ENCODE measurements around the gene ERG28. TPM values are rescaled to one million over a fixed set of nuclear protein-coding genes. Genes with fewer than 3 reads are reported as not detected.
A peak's percentile ranks its signal among the peaks of the same experiment; 100 is the strongest.

Gene ERG28, protein sequence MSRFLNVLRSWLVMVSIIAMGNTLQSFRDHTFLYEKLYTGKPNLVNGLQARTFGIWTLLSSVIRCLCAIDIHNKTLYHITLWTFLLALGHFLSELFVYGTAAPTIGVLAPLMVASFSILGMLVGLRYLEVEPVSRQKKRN
- total RNA-seq (12.7 and 18.1 TPM in 2 replicates), polyA plus RNA-seq (33.6 and 60.7 TPM in 2 replicates)

DNA sequence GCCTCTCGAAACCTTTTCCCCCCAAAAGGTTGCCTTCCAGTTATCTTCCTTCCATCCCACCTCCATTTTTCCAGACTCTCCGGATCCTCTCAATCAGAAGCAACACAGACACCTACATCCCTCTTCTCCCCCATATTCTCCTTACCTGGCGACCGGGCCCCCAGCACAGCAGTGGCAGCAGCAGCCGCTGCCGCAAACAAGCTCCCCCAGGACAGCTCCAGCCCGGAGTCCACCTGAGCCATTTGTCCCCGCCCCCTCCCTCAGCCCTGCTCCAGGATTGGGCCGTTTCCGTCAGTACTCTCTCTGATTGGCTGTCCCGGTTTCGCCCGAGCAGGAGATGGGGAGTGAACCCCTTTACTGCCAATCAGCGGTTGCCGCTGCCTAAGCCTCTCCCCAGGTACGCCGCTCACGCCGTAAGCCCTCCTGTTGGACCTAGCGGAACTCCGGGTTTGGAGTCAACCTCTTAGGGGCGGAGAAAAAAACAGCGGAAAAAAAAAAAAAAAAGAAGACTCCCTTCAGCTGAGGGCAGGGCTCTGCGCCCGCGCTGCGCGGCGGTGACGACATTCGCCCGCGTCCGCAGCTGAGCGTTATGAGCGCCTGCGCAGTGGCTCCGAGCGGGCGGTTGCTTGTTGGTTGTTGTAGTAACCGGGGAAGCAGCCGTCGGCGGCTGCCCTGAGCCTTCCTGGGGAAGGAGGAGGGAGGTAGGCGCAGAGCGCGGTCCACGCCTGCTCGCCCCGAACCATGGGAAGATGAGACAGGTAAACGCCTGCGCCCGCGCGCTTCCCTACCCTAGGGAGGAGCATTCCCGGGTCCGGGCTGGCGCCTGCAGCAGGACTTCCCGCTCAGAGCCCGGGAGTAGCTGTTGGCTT is at the start of gene ERG28, which contains the start of gene TTLL5:
Gene ERG28 (minus strand): TSS at position 247 of the 869 bp plus-strand sequence. CDS start 3,374 bp downstream, outside the sequence.
Gene TTLL5 (plus strand): TSS at position 617 of the 869 bp plus-strand sequence. CDS start 1,904 bp downstream, outside the sequence.
- Histone ChIP-seq H3K27me3 (no peaks in the 10 kb centered on the region), H3K36me3 (peaks cover 7% of the 10 kb centered on the region), H3K4me1 (ENCODE audit: low read depth) (peaks cover 13% of the 10 kb centered on the region), H3K4me3 (peak within 1 kb of the TSS; percentile 77), H3K27ac (peak within 1 kb of the TSS; percentile 66), H3K9me3 (ENCODE audit: low read depth) (no peaks in the 10 kb centered on the region)
- DNase-seq (ENCODE audit: low read depth in 1 of 2, low spot score in 1 of 2), result peak; percentile 97 to 99
- TF ChIP-seq, protein P1, sequence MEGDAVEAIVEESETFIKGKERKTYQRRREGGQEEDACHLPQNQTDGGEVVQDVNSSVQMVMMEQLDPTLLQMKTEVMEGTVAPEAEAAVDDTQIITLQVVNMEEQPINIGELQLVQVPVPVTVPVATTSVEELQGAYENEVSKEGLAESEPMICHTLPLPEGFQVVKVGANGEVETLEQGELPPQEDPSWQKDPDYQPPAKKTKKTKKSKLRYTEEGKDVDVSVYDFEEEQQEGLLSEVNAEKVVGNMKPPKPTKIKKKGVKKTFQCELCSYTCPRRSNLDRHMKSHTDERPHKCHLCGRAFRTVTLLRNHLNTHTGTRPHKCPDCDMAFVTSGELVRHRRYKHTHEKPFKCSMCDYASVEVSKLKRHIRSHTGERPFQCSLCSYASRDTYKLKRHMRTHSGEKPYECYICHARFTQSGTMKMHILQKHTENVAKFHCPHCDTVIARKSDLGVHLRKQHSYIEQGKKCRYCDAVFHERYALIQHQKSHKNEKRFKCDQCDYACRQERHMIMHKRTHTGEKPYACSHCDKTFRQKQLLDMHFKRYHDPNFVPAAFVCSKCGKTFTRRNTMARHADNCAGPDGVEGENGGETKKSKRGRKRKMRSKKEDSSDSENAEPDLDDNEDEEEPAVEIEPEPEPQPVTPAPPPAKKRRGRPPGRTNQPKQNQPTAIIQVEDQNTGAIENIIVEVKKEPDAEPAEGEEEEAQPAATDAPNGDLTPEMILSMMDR (IDR thresholded peaks at IDR 0.05; ENCODE audit: low read depth, low read length), result no peak

DNA sequence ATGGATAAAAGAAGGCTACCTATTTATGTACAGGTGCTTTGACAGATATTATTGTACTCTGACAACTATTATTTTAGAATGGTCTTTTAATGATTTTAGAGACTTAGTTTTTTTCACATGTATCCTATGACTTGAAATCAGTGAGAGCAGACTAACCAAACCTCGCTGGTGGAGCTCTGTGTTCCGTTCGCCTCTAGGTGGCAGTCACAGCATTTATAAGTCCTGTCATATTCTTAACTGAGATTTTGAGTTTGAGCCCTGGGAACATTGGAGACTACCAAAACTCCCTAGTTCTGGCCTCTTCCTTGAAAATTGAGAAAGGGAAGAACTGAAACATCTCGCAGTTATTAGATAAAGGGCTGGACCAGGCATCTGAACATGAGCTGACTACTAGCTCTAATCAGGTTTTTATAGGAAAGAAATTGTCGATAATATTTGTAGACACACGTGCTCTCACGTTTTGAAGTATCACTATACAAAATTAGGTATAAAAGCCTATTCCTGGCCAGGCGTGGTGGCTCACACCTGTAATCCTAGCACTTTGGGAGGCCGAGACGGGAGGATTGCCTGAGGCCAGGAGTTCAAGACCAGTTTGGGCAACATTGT is 48.6 kb upstream of the ERG28 start:
- Histone ChIP-seq H3K9me3 (ENCODE audit: low read depth) (no peaks in the 10 kb centered on the region), H3K4me1 (ENCODE audit: low read depth) (peaks cover 8% of the 10 kb centered on the region), H3K36me3 (peaks cover 10% of the 10 kb centered on the region), H3K27ac (no peak overlapping the region), H3K27me3 (no peaks in the 10 kb centered on the region), H3K4me3 (no peak overlapping the region)
- TF ChIP-seq, protein P1 (IDR thresholded peaks at IDR 0.05; ENCODE audit: low read depth, low read length), result peak; percentile 82
- peak; percentile 86 to 91 for DNase-seq (ENCODE audit: low read depth in 1 of 2, low spot score in 1 of 2)

DNA sequence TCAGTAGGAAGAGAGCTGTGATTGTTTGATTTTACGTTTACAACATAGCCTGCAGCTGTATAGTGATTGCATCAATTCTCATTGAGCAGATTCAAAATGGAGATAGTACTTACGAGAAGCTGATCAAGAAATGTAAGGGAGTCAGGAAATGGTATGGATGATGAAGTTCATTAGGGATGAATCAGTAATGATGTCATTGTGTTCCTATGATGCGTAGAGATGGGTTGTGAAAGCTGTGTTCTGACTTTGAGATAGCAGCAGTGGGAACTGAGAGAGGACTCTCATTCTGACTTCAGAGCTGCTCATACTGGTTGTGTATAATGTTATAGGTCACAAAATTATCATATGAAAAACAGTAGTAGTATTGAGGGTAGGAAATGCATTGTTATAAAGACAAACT is 44.3 kb upstream of the ERG28 start:
- no peaks in the 10 kb centered on the region for H3K27me3 ChIP-seq
- H3K36me3 ChIP-seq, result peaks cover 10% of the 10 kb centered on the region
- no peaks in the 10 kb centered on the region for H3K9me3 ChIP-seq (ENCODE audit: low read depth)
- no peak overlapping the region for H3K4me3 ChIP-seq
- TF ChIP-seq, protein P1 (IDR thresholded peaks at IDR 0.05; ENCODE audit: low read depth, low read length), result no peak
- no peaks in the 10 kb centered on the region for H3K4me1 ChIP-seq (ENCODE audit: low read depth)
- DNase-seq (ENCODE audit: low read depth in 1 of 2, low spot score in 1 of 2), result peak in 1 of 2 donors; percentile 74
- H3K27ac ChIP-seq, result no peak overlapping the region

DNA sequence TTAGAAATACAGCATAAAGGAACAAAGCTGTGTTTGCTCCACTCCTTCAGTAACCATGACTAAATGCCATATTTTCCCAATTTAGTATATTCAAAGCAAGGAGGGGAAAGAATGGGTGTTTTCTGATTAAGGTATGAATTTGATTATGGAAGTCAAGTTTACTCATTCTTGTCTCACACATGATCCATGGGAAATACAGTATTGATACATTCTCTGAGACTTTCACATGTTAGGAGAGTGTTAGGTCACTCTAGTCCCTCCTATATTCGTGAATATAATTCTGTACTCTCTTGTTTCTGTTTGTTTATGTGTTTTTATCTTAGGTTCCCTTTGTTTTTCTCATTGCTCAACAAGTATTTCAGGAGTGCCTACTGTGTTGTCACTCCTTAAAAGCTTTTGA is 42.8 kb upstream of the ERG28 start:
- H3K27ac ChIP-seq, result no peak overlapping the region
- H3K9me3 ChIP-seq (ENCODE audit: low read depth), result no peaks in the 10 kb centered on the region
- peaks cover 10% of the 10 kb centered on the region for H3K36me3 ChIP-seq
- H3K4me3 ChIP-seq, result no peak overlapping the region
- no peak for DNase-seq (ENCODE audit: low read depth in 1 of 2, low spot score in 1 of 2)
- no peaks in the 10 kb centered on the region for H3K4me1 ChIP-seq (ENCODE audit: low read depth)
- no peaks in the 10 kb centered on the region for H3K27me3 ChIP-seq
- TF ChIP-seq, protein P1 (IDR thresholded peaks at IDR 0.05; ENCODE audit: low read depth, low read length), result no peak

DNA sequence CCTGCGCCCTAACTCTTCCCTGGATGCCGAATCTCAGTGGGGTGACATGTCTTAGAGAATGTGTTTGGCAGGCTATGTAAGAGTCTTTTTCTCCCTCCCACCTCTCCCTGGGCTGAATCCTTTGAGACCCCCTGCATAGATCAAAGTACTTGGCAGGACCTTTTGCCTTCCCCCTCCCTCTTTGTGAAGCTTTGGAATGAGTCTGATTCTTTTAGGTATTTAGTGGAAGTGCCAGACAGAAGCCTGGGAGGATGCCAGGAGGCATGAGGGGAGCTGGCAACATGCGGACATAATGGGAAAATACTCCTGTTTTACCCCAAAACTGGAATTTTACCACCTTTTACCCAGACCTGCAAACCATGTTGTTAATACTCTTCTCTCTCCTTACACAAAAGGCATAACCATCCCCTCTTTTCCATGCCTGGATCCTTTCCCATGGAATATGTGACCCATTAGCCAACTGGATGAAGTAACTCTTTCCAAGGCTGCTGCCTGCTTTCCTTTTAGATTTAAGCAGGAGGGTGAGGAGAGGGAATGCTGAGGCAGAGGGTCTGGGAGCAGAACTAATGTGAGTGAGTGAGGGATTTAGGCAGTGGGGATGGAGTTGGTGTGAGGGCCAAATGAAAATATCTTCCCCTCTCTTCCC is 42.1 kb upstream of the ERG28 start:
- Histone ChIP-seq H3K4me1 (ENCODE audit: low read depth) (peaks cover 4% of the 10 kb centered on the region), H3K36me3 (peaks cover 10% of the 10 kb centered on the region), H3K27ac (no peak overlapping the region), H3K27me3 (no peaks in the 10 kb centered on the region), H3K9me3 (ENCODE audit: low read depth) (no peaks in the 10 kb centered on the region), H3K4me3 (no peak overlapping the region)
- peak in 1 of 2 donors; percentile 73 for DNase-seq (ENCODE audit: low read depth in 1 of 2, low spot score in 1 of 2)
- TF ChIP-seq, protein P1 (IDR thresholded peaks at IDR 0.05; ENCODE audit: low read depth, low read length), result no peak
